HEK293T (cell line): ENCODE results near the gene PDE3B.
"Not testable (repeated sequence)": the region's sequence is repeated elsewhere in the genome, so short reads cannot be mapped to it uniquely, and the experiment has no call there.

Experiments
- CTCF ChIA-PET: fragments of 350-600 bp; formaldehyde crosslinking; extraction: SDS; loops from one replicate; lab custom pipeline; 2021; ENCODE audit warnings: antibody characterized with exemption, inconsistent platforms; lab: Yijun Ruan, JAX
- POLR2A ChIA-PET: fragments of 350-600 bp; formaldehyde crosslinking; extraction: SDS; loops from one replicate; lab custom pipeline; 2020; ENCODE audit warnings: antibody characterized with exemption, inconsistent platforms; lab: Yijun Ruan, JAX
- DNase-seq: peaks from one replicate; pipeline ENCODE4 v3.0.0; 2012; ENCODE audit warnings: mixed read lengths; ENCODE audit errors: extremely low spot score
- ARNT ChIP-seq: fragments of 450-650 bp; IDR thresholded peaks from 2 replicates; pipeline ENCODE4 v1.6.1; 2017; ENCODE audit warnings: mild to moderate bottlenecking
- BHLHE40 ChIP-seq: fragments of 450-650 bp; IDR thresholded peaks from 2 replicates; pipeline ENCODE4 v1.6.1; 2016; ENCODE audit warnings: mild to moderate bottlenecking, moderate library complexity, borderline replicate concordance
- CTBP1 ChIP-seq: fragments of 450-650 bp; IDR thresholded peaks from 2 replicates; pipeline ENCODE4 v1.6.1; 2016; ENCODE audit warnings: borderline replicate concordance
- ELF4 ChIP-seq: fragments of 450-650 bp; IDR thresholded peaks from 2 replicates; pipeline ENCODE4 v1.6.1; 2017; ENCODE audit warnings: antibody characterized with exemption
- FOXA1 ChIP-seq: fragments of 450-650 bp; IDR thresholded peaks from 2 replicates; pipeline ENCODE4 v1.6.1; 2016; ENCODE audit warnings: mild to moderate bottlenecking
- FOXK2 ChIP-seq: fragments of 450-650 bp; IDR thresholded peaks from 2 replicates; pipeline ENCODE4 v1.6.1; 2016; ENCODE audit warnings: mild to moderate bottlenecking
- FOXM1 ChIP-seq: fragments of 450-650 bp; IDR thresholded peaks from 2 replicates; pipeline ENCODE4 v1.6.1; 2017; ENCODE audit warnings: mild to moderate bottlenecking, borderline replicate concordance
- HDGF ChIP-seq: fragments of 450-650 bp; IDR thresholded peaks from 2 replicates; pipeline ENCODE4 v1.6.1; 2017; ENCODE audit warnings: antibody characterized with exemption, borderline replicate concordance
- L3MBTL2 ChIP-seq: fragments of 450-650 bp; conservative IDR thresholded peaks from 2 replicates; pipeline ENCODE4 v1.6.1; 2016; ENCODE audit warnings: mild to moderate bottlenecking
- LEF1 ChIP-seq: fragments of 450-650 bp; IDR thresholded peaks from 2 replicates; pipeline ENCODE4 v1.6.1; 2017; ENCODE audit warnings: mild to moderate bottlenecking, borderline replicate concordance
- NFRKB ChIP-seq: fragments of 450-650 bp; IDR thresholded peaks from 2 replicates; pipeline ENCODE4 v1.6.1; 2016; ENCODE audit warnings: mild to moderate bottlenecking, moderate library complexity
- SP1 ChIP-seq: fragments of 450-650 bp; IDR thresholded peaks from 2 replicates; pipeline ENCODE4 v1.6.1; 2017
- SUZ12 ChIP-seq: fragments of 450-650 bp; IDR thresholded peaks from 2 replicates; pipeline ENCODE4 v1.6.1; 2016; ENCODE audit warnings: mild to moderate bottlenecking
- TARDBP ChIP-seq: fragments of 450-650 bp; IDR thresholded peaks from 2 replicates; pipeline ENCODE4 v1.6.1; 2016
- ZNF384 ChIP-seq: fragments of 450-650 bp; IDR thresholded peaks from 2 replicates; pipeline ENCODE4 v1.6.1; 2016
- TF ChIP-seq, protein P1 (sequence below): fragments of 450-650 bp; IDR thresholded peaks from 2 replicates; pipeline ENCODE4 v1.6.1; 2016

The PDE3B gene

DNA sequence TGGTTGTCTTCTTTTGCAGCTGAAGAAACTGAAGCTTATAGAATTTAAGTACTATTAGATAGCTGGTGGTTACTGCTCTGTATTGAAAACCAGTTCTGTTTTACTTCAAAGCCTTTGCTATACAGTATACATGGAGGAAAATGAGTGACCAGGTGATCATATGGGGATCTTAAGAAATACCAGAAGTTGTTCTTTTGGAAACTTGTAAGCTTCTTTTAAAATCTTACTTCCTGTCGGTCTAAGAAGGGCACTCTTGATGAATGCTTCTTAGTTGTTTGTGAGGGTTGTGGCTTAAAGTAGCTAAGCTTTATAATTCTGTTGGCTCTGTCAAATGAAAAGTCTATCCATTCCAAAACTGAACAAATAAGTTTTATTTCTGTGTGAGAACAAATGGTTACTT, 55.2 kb downstream of the PDE3B start:
- CTCF ChIA-PET = no interaction called here
- DNase-seq = no peak
- TF ChIP-seq CTBP1 (no peak), ELF4 (no peak), TARDBP (no peak), SP1 (no peak), SUZ12 (no peak), FOXK2 (no peak), ARNT (no peak), FOXM1 (no peak), L3MBTL2 (no peak), FOXA1 (no peak), NFRKB (no peak)
- TF ChIP-seq, protein P1, sequence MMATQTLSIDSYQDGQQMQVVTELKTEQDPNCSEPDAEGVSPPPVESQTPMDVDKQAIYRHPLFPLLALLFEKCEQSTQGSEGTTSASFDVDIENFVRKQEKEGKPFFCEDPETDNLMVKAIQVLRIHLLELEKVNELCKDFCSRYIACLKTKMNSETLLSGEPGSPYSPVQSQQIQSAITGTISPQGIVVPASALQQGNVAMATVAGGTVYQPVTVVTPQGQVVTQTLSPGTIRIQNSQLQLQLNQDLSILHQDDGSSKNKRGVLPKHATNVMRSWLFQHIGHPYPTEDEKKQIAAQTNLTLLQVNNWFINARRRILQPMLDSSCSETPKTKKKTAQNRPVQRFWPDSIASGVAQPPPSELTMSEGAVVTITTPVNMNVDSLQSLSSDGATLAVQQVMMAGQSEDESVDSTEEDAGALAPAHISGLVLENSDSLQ = no peak
- POLR2A ChIA-PET = no interaction called here

DNA sequence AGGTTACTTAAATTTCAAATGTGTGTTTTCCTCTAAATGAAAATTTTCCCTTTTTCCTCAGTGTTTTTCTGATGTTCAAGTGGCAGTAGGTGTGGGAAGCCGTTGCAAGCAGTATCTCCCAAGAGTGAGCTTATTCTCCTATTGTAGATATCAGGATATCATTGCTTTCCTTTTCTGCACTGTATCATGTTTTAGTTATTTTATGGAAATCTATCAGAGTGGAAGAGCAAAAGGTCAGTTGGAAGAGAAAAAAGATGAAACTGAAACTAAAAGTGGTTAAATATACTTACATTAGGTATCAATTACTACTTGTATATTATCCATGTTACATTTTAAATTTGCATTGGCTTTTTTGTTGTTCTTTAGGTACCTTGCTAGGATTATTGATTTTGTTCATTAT, 57.0 kb downstream of the PDE3B start:
- no peak for TF ChIP-seq SP1
- no peak for TF ChIP-seq LEF1
- no peak for TF ChIP-seq FOXA1
- no peak for TF ChIP-seq ZNF384
- TF ChIP-seq ELF4 = no peak
- TF ChIP-seq CTBP1 = no peak
- no peak for DNase-seq
- ChIA-PET POLR2A (no interaction called here), CTCF (no interaction called here)

DNA sequence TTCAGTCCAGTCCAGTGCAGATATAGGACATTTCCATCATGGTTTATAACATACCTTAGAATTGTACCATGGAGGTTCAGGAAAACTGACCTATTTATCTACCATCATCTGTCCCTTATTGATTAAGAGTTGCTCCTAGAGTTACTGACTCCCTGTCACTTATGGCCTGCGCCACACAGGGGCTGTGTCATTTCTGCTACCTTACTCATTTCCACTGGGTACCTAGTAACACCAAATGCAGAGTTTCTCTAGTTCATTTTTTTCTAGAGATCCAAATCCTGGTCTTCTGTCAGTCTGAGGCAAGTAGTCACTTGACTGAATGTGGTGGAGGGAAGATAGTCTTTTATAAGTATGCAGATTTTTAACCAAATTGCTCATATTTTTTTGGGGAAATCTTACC, 59.2 kb downstream of the PDE3B start:
- ChIA-PET CTCF (no interaction called here), POLR2A (no interaction called here)
- no peak for TF ChIP-seq L3MBTL2
- no peak for TF ChIP-seq NFRKB
- no peak for TF ChIP-seq FOXA1
- no peak for TF ChIP-seq FOXM1
- no peak for TF ChIP-seq FOXK2
- no peak for TF ChIP-seq LEF1
- DNase-seq = no peak

DNA sequence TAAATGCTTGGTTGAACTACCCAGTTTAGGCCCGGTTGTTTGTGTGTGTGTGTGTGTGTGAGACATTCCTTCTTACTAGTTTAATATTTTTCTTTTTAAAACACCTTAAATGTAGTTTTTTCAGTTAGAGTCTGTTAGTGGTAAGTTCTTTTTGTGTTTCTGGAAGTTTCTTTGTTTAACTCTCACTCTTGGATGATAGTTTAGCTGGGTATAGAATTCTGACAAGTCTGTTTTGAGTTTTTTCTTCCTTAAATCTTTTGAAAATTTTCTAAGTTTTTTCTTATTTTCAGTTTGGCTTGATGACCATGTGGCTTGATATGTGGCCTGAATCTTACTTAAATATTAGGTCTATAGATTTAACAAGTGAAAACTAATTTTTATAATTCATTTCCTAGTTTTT, 60.1 kb downstream of the PDE3B start:
- no peak for TF ChIP-seq BHLHE40
- no peak for TF ChIP-seq CTBP1
- TF ChIP-seq NFRKB = no peak
- no peak for TF ChIP-seq FOXM1
- no peak for TF ChIP-seq ELF4
- ChIA-PET POLR2A (no interaction called here), CTCF (no interaction called here)
- DNase-seq = no peak

DNA sequence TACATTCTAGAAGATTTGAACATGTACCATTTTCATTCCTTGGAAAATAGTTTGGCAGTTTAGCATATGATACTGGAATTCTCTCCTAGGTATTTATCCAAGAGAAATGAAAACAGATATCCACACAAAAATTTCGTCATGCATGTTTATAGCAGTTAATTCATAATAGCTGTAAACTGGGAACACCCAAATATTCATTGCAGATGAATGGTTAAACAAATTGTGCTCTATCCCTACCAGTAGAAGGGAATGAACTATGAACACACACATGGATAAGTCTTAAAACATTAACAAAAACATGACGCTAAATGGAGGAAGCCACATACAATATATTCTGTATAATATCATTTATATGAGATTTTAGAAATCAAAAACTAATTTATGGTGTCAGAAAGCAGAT, 61.5 kb downstream of the PDE3B start:
- TF ChIP-seq L3MBTL2 = no peak
- TF ChIP-seq SUZ12 = no peak
- ChIA-PET CTCF (no interaction called here), POLR2A (no interaction called here)
- no peak for DNase-seq

DNA sequence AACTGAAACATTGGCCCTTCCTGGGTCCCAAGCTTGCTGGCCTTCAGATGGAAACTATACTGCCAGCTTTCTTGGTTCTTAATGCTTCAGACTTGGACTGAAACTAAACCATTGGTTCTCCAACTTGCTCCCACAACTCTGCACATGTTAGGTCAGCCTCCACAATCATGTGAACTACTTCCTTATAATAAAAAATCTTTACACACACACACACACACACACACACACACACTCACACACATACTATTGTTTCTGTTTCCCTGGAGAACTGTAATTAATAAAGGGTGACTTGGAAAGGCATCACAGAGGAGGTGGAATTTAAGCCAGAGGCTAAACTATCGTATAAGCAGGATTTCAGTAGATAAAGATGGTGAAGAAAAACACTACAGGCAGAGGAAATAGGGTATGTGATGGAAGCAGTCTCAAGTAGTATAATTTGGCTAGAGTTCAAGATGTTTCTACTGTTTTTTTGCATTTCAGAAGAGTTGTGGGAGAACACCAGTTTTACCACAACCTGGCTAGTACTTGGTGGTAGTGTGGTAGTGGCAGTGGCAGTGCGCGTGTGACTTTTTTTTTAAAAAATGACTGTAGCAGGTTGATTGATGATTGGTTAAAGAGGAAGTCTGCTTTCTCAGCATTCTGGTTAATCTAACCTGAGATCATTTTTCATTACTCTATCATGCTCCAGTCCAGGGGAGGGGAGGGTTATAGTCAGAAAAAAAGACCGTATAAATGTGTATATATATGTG, 70.1 kb downstream of the PDE3B start:
- CTCF ChIA-PET = no interaction called here
- no peak for DNase-seq
- TF ChIP-seq SUZ12 (no peak), L3MBTL2 (no peak), FOXA1 (no peak), BHLHE40 (no peak), TARDBP (no peak), ARNT (no peak), FOXM1 (no peak), NFRKB (no peak)
- TF ChIP-seq, protein P1 = no peak
- POLR2A ChIA-PET = no interaction called here

DNA sequence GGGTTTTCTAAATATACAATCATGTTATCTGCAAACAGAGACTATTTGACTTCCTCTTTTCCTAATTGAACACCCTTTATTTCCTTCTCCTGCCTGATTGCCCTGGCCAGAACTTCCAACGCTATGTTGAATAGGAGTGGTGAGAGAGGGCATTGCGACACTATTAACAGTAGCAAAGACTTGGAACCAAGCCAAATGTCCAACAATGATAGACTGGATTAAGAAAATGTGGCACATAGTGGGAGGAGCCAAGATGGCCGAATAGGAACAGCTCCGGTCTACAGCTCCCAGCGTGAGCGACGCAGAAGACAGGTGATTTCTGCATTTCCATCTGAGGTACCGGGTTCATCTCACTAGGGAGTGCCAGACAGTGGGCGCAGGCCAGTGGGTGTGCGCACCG, 72.1 kb downstream of the PDE3B start:
- CTCF ChIA-PET = interaction anchor here (0.7 kb wide), 1 partner anchor 37 kb away, joined by 3 read pairs; no protein-coding TSS in a partner anchor
- POLR2A ChIA-PET, DNase-seq: not testable (repeated sequence)

DNA sequence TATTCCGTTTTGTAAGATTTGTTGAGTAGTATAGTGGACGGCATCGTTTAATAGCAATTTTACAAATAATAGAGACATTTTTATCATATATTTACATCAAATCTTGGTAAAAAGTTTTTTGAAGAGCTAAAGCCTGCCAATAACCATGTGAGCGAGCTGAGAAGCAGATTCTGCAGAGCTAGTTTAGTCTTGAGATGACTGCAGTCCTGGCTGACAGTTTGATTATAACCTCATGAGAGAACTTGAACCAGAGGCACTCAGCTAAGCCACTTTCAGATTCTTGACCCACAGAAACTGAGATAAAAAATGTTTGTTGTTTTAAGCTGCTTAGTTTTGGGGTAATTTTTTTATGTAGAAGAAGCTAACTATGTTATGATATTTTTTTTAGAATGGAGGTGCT, 78.9 kb downstream of the PDE3B start:
- CTCF ChIA-PET = interaction anchor here (0.6 kb wide), 1 partner anchor 1706 kb away, joined by 3 read pairs; no protein-coding TSS in a partner anchor
- no peak for DNase-seq
- TF ChIP-seq FOXM1 (no peak), L3MBTL2 (no peak), HDGF (no peak), BHLHE40 (no peak), FOXA1 (no peak), CTBP1 (no peak), TARDBP (no peak), ELF4 (no peak), ZNF384 (no peak), SP1 (no peak), NFRKB (no peak), ARNT (no peak), FOXK2 (no peak), SUZ12 (no peak)
- TF ChIP-seq, protein P1 = no peak
- POLR2A ChIA-PET = no interaction called here
